Inferior parietal cortex (tissue), 1 donor: ENCODE results near the gene METRNL.
"Not testable (repeated sequence)": the region's sequence is repeated elsewhere in the genome, so short reads cannot be mapped to it uniquely, and the experiment has no call there.

Experiments used
- DNase-seq: peaks from one replicate; pipeline ENCODE4 v3.0.0-alpha.2; 2016; ENCODE audit errors: extremely low spot score

METRNL gene

DNA sequence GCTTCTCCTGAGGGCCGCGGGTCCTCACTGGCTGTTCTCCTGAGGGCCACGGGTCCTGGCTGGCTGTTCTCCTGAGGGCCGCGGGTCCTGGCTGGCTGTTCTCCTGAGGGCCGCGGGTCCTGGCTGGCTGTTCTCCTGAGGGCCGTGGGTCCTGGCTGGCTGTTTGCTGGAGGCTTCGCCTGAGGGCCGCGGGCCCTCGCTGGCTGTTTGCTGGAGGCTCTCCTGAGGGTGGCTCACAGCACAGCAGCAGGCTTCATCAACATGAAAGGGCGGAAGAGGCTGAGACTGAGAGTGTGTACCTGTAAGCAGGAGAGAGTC, 60.8 kb downstream of the METRNL start:
- not testable (repeated sequence) for DNase-seq

DNA sequence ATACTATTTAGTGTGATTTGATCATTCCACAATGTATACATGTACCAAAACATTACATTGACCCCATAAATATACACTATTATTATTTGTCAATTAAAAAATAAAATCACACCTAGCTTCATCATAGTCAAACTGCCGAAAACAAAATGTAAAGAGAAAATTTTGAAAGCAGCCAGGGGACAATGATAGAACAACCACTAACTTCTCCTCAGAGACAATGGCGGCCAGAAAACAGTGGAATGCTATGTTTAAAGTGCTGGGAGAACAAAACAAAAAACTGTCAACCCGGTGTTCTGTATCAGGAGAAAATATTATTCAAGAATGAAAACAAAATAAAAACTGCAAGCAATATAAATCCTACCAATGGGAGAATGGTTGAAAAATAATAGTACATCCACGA, 63.2 kb downstream of the METRNL start:
- DNase-seq: no peak

DNA sequence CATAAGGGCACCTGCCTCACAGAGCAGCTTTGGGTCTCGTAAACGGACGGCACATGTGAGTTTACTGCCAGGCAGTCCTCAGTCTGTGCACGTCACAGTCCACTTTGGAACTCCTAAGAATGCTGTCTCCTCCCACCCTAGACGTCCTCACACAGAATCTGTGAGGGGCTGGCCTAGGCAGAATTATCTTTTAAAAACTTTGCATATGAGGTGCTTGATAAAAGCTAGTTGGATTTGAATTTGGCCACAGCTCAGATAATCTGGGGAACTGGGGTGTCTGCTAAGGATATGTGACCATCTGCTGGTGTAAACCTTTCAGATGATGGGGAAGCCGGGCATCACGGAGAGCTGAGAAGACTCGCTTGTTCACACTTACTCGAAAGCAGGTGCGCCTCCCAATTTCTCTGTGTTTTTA, 64.4 kb downstream of the METRNL start:
- no peak for DNase-seq
